ENCODE results near the gene FAM151A.

Gene FAM151A

GRCh38 chr1:54645806-54646676, 22.7 kb upstream of the FAM151A start:
- no peak for TF ChIP-seq ZBTB7A (IDR thresholded peaks at IDR 0.05; ENCODE audit: low read depth)
- TF ChIP-seq EGR1 (IDR thresholded peaks at IDR 0.05), result no peak
- no peak for TF ChIP-seq CREB1 (IDR thresholded peaks at IDR 0.05; ENCODE audit: low read depth)
- TF ChIP-seq NFIC (IDR thresholded peaks at IDR 0.05), result no peak
- no peak for TF ChIP-seq REST (IDR thresholded peaks at IDR 0.05; ENCODE audit: low read depth)
- no peak for TF ChIP-seq TEAD4 (IDR thresholded peaks at IDR 0.05)
- TF ChIP-seq RAD21 (IDR thresholded peaks at IDR 0.05; ENCODE audit: low read depth), result no peak
- no peak for TF ChIP-seq TCF12 (IDR thresholded peaks at IDR 0.05; ENCODE audit: low read depth)
- no peak for TF ChIP-seq YY1 (IDR thresholded peaks at IDR 0.05; ENCODE audit: low read depth)
- TF ChIP-seq, protein P1, sequence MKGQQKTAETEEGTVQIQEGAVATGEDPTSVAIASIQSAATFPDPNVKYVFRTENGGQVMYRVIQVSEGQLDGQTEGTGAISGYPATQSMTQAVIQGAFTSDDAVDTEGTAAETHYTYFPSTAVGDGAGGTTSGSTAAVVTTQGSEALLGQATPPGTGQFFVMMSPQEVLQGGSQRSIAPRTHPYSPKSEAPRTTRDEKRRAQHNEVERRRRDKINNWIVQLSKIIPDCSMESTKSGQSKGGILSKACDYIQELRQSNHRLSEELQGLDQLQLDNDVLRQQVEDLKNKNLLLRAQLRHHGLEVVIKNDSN (IDR thresholded peaks at IDR 0.05), result no peak
- no peak for TF ChIP-seq CEBPB (IDR thresholded peaks at IDR 0.05)
- TF ChIP-seq, protein P2, sequence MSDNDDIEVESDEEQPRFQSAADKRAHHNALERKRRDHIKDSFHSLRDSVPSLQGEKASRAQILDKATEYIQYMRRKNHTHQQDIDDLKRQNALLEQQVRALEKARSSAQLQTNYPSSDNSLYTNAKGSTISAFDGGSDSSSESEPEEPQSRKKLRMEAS (IDR thresholded peaks at IDR 0.05), result no peak
- no peak for TF ChIP-seq FOXM1 (IDR thresholded peaks at IDR 0.05; ENCODE audit: borderline replicate concordance, low read depth)
- TF ChIP-seq EP300 (IDR thresholded peaks at IDR 0.05; ENCODE audit: borderline replicate concordance), result no peak
- TF ChIP-seq TAF1 (IDR thresholded peaks at IDR 0.05; ENCODE audit: low read depth), result no peak

GRCh38 chr1:54643736-54644135, 20.4 kb upstream of the FAM151A start:
- TF ChIP-seq YY1 (IDR thresholded peaks at IDR 0.05; ENCODE audit: low read depth), result no peak

- no peak for TF ChIP-seq ZBTB7A (IDR thresholded peaks at IDR 0.05; ENCODE audit: low read depth)
- TF ChIP-seq TAF1 (IDR thresholded peaks at IDR 0.05; ENCODE audit: low read depth), result no peak
- no peak for TF ChIP-seq EP300 (IDR thresholded peaks at IDR 0.05; ENCODE audit: borderline replicate concordance)
- TF ChIP-seq CEBPB (IDR thresholded peaks at IDR 0.05), result no peak
- no peak for TF ChIP-seq EGR1 (IDR thresholded peaks at IDR 0.05)
- no peak for TF ChIP-seq TEAD4 (IDR thresholded peaks at IDR 0.05)
- no peak for TF ChIP-seq FOXM1 (IDR thresholded peaks at IDR 0.05; ENCODE audit: borderline replicate concordance, low read depth)
- TF ChIP-seq RAD21 (IDR thresholded peaks at IDR 0.05; ENCODE audit: low read depth), result no peak
- TF ChIP-seq, protein P2 (IDR thresholded peaks at IDR 0.05), result no peak
- TF ChIP-seq YY1 (IDR thresholded peaks at IDR 0.05; ENCODE audit: low read depth), result no peak
- TF ChIP-seq CREB1 (IDR thresholded peaks at IDR 0.05; ENCODE audit: low read depth), result no peak
- TF ChIP-seq, protein P1 (IDR thresholded peaks at IDR 0.05), result no peak
- no peak for TF ChIP-seq TCF12 (IDR thresholded peaks at IDR 0.05; ENCODE audit: low read depth)
Measured at GRCh38 chr1:54640863-54641836, 17.8 kb upstream of the FAM151A start, which contains the start of gene MROH7. Gene MROH7 (plus strand): TSS chr1:54641786. CDS start chr1:54652927, 11,141 bp downstream.

GRCh38 chr1:54640361-54640760, 17.0 kb upstream of the FAM151A start:
- TF ChIP-seq CREB1 (IDR thresholded peaks at IDR 0.05; ENCODE audit: low read depth) (no peak), TAF1 (IDR thresholded peaks at IDR 0.05; ENCODE audit: low read depth) (no peak), NFIC (IDR thresholded peaks at IDR 0.05) (no peak), FOXM1 (IDR thresholded peaks at IDR 0.05; ENCODE audit: borderline replicate concordance, low read depth) (no peak), EP300 (IDR thresholded peaks at IDR 0.05; ENCODE audit: borderline replicate concordance) (no peak), CEBPB (IDR thresholded peaks at IDR 0.05) (no peak), ZBTB7A (IDR thresholded peaks at IDR 0.05; ENCODE audit: low read depth) (no peak), EGR1 (IDR thresholded peaks at IDR 0.05) (no peak), TCF12 (IDR thresholded peaks at IDR 0.05; ENCODE audit: low read depth) (no peak), TEAD4 (IDR thresholded peaks at IDR 0.05) (no peak), RAD21 (IDR thresholded peaks at IDR 0.05; ENCODE audit: low read depth) (no peak), YY1 (IDR thresholded peaks at IDR 0.05; ENCODE audit: low read depth) (no peak), REST (IDR thresholded peaks at IDR 0.05; ENCODE audit: low read depth) (no peak)
- TF ChIP-seq, protein P2 (IDR thresholded peaks at IDR 0.05), result no peak
- TF ChIP-seq, protein P1 (IDR thresholded peaks at IDR 0.05), result no peak
